Upper lobe of left lung (tissue), 4 donors: ENCODE measurements around the gene CEP85L.

Experiments
- EP300 ChIP-seq, 4 donors: sonication (generic); formaldehyde crosslinking; IDR thresholded peaks; one replicate each; pipeline ENCODE4 v1.5.1; 2017; ENCODE audit warnings: antibody characterized with exemption in 4 of 4, control low read depth in 2 of 4
- POLR2A ChIP-seq, 4 donors: fragments of 450-650 bp; IDR thresholded peaks; one replicate each; pipeline ENCODE4 v1.5.1; 2016 to 2017; ENCODE audit warnings: antibody characterized with exemption in 4 of 4, mild to moderate bottlenecking in 2 of 4
- POLR2AphosphoS5 ChIP-seq, 2 donors: sonication (generic); formaldehyde crosslinking; IDR thresholded peaks; one replicate each; pipeline ENCODE4 v1.5.1; 2017; ENCODE audit warnings: antibody characterized with exemption in 2 of 2
- TF ChIP-seq, protein P1 (sequence below), 6 experiments: fragments of 450-650 bp in 4 of 6; fragments of 200-600 bp in 2 of 6; sonication (generic) in 2 of 6; IDR thresholded peaks; one replicate each; pipeline ENCODE4 v1.5.1; 2016 to 2019; ENCODE audit warnings: antibody characterized with exemption in 6 of 6

DNA sequence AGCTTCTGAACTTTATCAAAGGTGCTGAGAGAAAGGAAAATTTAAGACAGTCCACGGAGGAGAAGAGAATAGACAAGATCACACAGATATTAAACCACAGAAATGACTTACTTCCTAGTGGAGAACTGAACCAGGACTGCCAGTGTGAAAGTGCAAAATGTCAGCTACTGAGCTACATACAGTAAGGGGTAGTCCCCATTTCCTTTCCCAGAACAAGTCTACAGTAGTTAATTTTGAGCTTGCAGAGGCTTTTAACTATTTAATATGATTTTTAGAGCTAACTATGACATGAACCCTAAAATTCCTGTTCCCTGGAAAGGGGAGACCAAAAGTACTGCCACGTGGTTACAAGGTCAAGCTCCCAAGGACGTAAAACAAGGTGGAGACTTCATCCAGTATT lies 45.1 kb downstream of the CEP85L start:
- TF ChIP-seq, protein P1, sequence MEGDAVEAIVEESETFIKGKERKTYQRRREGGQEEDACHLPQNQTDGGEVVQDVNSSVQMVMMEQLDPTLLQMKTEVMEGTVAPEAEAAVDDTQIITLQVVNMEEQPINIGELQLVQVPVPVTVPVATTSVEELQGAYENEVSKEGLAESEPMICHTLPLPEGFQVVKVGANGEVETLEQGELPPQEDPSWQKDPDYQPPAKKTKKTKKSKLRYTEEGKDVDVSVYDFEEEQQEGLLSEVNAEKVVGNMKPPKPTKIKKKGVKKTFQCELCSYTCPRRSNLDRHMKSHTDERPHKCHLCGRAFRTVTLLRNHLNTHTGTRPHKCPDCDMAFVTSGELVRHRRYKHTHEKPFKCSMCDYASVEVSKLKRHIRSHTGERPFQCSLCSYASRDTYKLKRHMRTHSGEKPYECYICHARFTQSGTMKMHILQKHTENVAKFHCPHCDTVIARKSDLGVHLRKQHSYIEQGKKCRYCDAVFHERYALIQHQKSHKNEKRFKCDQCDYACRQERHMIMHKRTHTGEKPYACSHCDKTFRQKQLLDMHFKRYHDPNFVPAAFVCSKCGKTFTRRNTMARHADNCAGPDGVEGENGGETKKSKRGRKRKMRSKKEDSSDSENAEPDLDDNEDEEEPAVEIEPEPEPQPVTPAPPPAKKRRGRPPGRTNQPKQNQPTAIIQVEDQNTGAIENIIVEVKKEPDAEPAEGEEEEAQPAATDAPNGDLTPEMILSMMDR (IDR thresholded peaks at IDR 0.05), result no peak
- TF ChIP-seq POLR2A (IDR thresholded peaks at IDR 0.05), result no peak
- TF ChIP-seq POLR2AphosphoS5 (IDR thresholded peaks at IDR 0.05), result no peak
- TF ChIP-seq EP300 (IDR thresholded peaks at IDR 0.05), result no peak
